Measurements from ENCODE around the gene WDR18.

The WDR18 gene

DNA sequence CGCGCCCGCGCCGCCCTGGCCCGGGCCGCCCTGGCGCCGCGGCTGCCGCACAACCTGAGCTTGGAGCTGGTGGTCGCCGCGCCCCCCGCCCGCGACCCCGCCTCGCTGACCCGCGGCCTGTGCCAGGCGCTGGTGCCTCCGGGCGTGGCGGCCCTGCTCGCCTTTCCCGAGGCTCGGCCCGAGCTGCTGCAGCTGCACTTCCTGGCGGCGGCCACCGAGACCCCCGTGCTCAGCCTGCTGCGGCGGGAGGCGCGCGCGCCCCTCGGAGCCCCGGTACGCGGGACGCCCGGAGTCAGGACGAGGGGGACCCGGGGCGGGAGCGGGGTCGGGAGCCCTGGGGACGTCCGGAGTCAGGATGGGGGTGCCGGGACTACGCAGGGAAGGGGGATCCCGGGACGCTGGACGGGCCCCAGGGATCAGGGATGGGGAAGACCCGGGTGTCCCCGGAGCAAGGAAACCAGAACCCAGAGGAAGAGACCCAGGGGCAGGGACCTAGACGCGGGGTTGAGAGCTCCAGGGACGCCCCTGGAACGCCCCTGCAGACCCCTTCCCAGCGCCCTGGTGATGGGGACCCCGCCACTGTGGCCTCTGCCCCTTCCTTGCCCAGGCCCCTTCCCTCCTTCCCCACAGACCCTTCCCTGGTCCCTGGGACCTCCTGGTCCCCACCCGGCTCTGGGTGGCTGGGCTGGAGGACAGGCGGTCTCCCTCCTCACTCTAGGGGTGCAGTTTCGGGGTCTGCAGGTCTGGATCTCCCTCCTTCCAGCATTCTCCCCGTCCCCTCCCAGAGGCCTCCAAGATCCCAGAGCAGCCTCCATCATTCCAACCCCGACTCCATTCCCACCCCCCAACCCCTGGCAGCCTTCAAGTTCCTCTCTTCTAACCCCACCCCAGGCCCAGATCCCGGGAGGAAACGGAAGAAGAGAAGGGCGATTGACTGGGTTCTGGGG, 16.7 kb downstream of the WDR18 start:
- H3K9ac ChIP-seq (ENCODE audit: insufficient read length, low read depth): peak overlapping the region; percentile 58
- H3K36me3 ChIP-seq (ENCODE audit: insufficient read depth, insufficient read length, low read length): peaks cover 5% of the 10 kb centered on the region
- TF ChIP-seq ZNF274 (IDR thresholded peaks at IDR 0.05; ENCODE audit: low read depth, low read length) (no peak), SUZ12 (IDR thresholded peaks at IDR 0.05; ENCODE audit: extremely low read depth, insufficient read depth, insufficient read length) (no peak), YY1 (IDR thresholded peaks at IDR 0.05; ENCODE audit: insufficient read depth, insufficient read length) (no peak)
- H3K9me3 ChIP-seq (ENCODE audit: insufficient read depth, low read length): no peaks in the 10 kb centered on the region
- H3K4me3 ChIP-seq (ENCODE audit: insufficient read length, low read depth): peak overlapping the region; percentile 30
- peaks cover 9% of the 10 kb centered on the region for H3K4me1 ChIP-seq (ENCODE audit: insufficient read depth, insufficient read length)
- peaks cover 24% of the 10 kb centered on the region for H3K27me3 ChIP-seq (ENCODE audit: insufficient read depth, insufficient read length)
- no peak for DNase-seq (ENCODE audit: low read depth, low spot score)

DNA sequence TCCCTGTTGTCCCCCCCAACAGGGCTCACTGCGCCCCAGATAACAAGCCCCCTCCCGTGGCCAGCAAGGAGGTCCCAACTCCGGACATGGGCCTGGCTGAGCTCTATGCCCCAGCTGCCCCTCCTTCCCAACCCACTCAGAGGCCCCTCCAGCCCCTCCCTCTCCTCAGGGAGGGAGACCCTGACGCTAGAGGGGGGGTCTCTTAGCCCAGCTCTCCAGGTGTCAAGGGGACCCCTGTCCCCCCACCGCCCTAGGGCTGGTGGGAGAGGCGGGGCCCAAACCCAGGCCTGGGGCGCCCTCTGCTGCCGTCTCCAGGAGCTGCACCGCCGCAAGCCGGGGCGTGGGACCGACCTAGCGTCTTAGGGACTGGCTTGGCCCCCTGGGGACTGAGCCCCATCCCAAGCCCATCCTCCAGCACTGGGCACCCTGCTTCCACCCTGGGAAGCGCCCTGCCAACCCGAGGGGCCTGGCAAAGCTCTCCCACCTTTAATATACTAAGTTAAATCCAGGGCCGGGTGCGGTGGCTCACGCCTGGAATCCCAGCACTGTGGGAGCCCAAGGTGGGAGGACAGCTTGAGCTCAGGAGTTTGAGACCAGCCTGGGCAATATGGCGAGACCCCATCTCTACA, 17.5 kb downstream of the WDR18 start:
- Histone ChIP-seq H3K4me1 (ENCODE audit: insufficient read depth, insufficient read length) (peaks cover 6% of the 10 kb centered on the region), H3K4me3 (ENCODE audit: insufficient read length, low read depth) (peak overlapping the region; percentile 30)
- DNase-seq (ENCODE audit: low read depth, low spot score): no peak

DNA sequence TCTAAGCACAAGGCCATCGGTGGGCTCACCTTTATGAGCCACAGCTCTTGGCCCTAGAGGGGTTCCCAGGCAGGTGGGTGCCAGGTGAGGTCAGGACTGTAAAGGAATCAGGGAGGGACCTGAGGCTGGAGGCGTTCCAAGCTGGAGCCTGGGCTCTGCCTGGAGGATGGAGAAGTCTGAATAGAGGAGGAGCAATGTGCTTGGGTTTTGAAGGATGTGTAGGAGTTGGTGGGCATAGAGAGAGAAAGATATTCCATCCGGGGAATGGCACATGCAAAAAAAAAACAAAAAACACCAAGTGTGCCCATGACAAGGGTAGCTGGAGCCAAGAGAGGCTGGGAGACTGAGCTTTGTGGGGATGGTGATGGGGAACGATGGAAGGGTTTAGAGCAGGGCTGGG, 18.5 kb downstream of the WDR18 start:
- H3K9me3 ChIP-seq (ENCODE audit: insufficient read depth, low read length): no peaks in the 10 kb centered on the region
- no peak for TF ChIP-seq YY1 (IDR thresholded peaks at IDR 0.05; ENCODE audit: insufficient read depth, insufficient read length)
- peaks cover 24% of the 10 kb centered on the region for H3K27me3 ChIP-seq (ENCODE audit: insufficient read depth, insufficient read length)
- H3K4me3 ChIP-seq (ENCODE audit: insufficient read length, low read depth): no peak overlapping the region
- H3K36me3 ChIP-seq (ENCODE audit: insufficient read depth, insufficient read length, low read length): peaks cover 10% of the 10 kb centered on the region
- no peak for DNase-seq (ENCODE audit: low read depth, low spot score)
- peaks cover 6% of the 10 kb centered on the region for H3K4me1 ChIP-seq (ENCODE audit: insufficient read depth, insufficient read length)
- no peak overlapping the region for H3K9ac ChIP-seq (ENCODE audit: insufficient read length, low read depth)

More for the DNA sequence above, 17.5 kb downstream of the WDR18 start:
- H3K9ac ChIP-seq (ENCODE audit: insufficient read length, low read depth): peak overlapping the region; percentile 58
- H3K9me3 ChIP-seq (ENCODE audit: insufficient read depth, low read length): no peaks in the 10 kb centered on the region
- no peak for TF ChIP-seq SUZ12 (IDR thresholded peaks at IDR 0.05; ENCODE audit: extremely low read depth, insufficient read depth, insufficient read length)
- TF ChIP-seq ZNF274 (IDR thresholded peaks at IDR 0.05; ENCODE audit: low read depth, low read length): no peak
- TF ChIP-seq YY1 (IDR thresholded peaks at IDR 0.05; ENCODE audit: insufficient read depth, insufficient read length): no peak
- peaks cover 2% of the 10 kb centered on the region for H3K36me3 ChIP-seq (ENCODE audit: insufficient read depth, insufficient read length, low read length)
- H3K27me3 ChIP-seq (ENCODE audit: insufficient read depth, insufficient read length): peaks cover 24% of the 10 kb centered on the region

DNA sequence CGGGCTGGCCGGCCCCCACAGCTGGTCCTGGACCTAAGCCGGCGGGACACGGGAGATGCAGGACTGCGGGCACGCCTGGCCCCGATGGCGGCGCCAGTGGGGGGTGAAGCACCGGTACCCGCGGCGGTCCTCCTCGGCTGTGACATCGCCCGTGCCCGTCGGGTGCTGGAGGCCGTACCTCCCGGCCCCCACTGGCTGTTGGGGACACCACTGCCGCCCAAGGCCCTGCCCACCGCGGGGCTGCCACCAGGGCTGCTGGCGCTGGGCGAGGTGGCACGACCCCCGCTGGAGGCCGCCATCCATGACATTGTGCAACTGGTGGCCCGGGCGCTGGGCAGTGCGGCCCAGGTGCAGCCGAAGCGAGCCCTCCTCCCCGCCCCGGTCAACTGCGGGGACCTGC, 19.1 kb downstream of the WDR18 start:
- no peak overlapping the region for H3K9ac ChIP-seq (ENCODE audit: insufficient read length, low read depth)
- peaks cover 24% of the 10 kb centered on the region for H3K27me3 ChIP-seq (ENCODE audit: insufficient read depth, insufficient read length)
- H3K36me3 ChIP-seq (ENCODE audit: insufficient read depth, insufficient read length, low read length): peaks cover 14% of the 10 kb centered on the region
- DNase-seq (ENCODE audit: low read depth, low spot score): no peak
- H3K9me3 ChIP-seq (ENCODE audit: insufficient read depth, low read length): no peaks in the 10 kb centered on the region
- no peak overlapping the region for H3K4me3 ChIP-seq (ENCODE audit: insufficient read length, low read depth)
- TF ChIP-seq YY1 (IDR thresholded peaks at IDR 0.05; ENCODE audit: insufficient read depth, insufficient read length): no peak
- no peak for TF ChIP-seq ZNF274 (IDR thresholded peaks at IDR 0.05; ENCODE audit: low read depth, low read length)
- TF ChIP-seq SUZ12 (IDR thresholded peaks at IDR 0.05; ENCODE audit: extremely low read depth, insufficient read depth, insufficient read length): no peak
- peaks cover 6% of the 10 kb centered on the region for H3K4me1 ChIP-seq (ENCODE audit: insufficient read depth, insufficient read length)

DNA sequence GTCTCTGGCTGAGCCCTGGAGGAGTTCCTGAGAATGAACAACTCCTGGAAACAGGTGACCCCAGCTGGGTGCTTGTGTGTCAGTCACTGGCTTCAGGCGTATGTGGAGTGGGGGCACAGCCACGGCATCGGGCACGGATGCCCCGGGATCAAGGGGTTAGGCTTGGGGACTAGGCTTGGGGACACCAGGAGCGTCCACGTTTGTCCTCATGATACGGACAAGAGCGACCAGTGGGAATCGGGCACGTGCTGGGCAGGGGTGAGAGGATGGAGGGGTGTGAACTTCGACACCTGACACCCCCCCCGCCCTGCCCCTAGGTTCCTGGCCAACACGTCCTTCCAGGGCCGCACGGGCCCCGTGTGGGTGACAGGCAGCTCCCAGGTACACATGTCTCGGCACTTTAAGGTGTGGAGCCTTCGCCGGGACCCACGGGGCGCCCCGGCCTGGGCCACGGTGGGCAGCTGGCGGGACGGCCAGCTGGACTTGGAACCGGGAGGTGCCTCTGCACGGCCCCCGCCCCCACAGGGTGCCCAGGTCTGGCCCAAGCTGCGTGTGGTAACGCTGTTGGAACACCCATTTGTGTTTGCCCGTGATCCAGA, 20.2 kb downstream of the WDR18 start:
- TF ChIP-seq ZNF274 (IDR thresholded peaks at IDR 0.05; ENCODE audit: low read depth, low read length) (no peak), YY1 (IDR thresholded peaks at IDR 0.05; ENCODE audit: insufficient read depth, insufficient read length) (no peak), SUZ12 (IDR thresholded peaks at IDR 0.05; ENCODE audit: extremely low read depth, insufficient read depth, insufficient read length) (no peak)
- Histone ChIP-seq H3K4me1 (ENCODE audit: insufficient read depth, insufficient read length) (peaks cover 3% of the 10 kb centered on the region), H3K9ac (ENCODE audit: insufficient read length, low read depth) (peak overlapping the region; percentile 21), H3K27me3 (ENCODE audit: insufficient read depth, insufficient read length) (peaks cover 18% of the 10 kb centered on the region), H3K9me3 (ENCODE audit: insufficient read depth, low read length) (no peaks in the 10 kb centered on the region), H3K4me3 (ENCODE audit: insufficient read length, low read depth) (no peak overlapping the region), H3K36me3 (ENCODE audit: insufficient read depth, insufficient read length, low read length) (peaks cover 24% of the 10 kb centered on the region)
- DNase-seq (ENCODE audit: low read depth, low spot score): no peak

DNA sequence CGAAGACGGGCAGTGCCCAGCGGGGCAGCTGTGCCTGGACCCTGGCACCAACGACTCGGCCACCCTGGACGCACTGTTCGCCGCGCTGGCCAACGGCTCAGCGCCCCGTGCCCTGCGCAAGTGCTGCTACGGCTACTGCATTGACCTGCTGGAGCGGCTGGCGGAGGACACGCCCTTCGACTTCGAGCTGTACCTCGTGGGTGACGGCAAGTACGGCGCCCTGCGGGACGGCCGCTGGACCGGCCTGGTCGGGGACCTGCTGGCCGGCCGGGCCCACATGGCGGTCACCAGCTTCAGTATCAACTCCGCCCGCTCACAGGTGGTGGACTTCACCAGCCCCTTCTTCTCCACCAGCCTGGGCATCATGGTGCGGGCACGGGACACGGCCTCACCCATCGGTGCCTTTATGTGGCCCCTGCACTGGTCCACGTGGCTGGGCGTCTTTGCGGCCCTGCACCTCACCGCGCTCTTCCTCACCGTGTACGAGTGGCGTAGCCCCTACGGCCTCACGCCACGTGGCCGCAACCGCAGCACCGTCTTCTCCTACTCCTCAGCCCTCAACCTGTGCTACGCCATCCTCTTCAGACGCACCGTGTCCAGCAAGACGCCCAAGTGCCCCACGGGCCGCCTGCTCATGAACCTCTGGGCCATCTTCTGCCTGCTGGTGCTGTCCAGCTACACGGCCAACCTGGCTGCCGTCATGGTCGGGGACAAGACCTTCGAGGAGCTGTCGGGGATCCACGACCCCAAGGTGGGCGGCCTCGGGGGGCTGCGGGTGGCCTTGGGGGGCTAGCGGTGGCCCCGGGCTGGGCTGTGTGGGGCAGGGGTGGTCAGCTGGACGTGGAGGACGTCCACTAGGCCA, 20.9 kb downstream of the WDR18 start:
- Histone ChIP-seq H3K4me1 (ENCODE audit: insufficient read depth, insufficient read length) (peaks cover 5% of the 10 kb centered on the region), H3K9ac (ENCODE audit: insufficient read length, low read depth) (no peak overlapping the region), H3K4me3 (ENCODE audit: insufficient read length, low read depth) (no peak overlapping the region), H3K27me3 (ENCODE audit: insufficient read depth, insufficient read length) (peaks cover 15% of the 10 kb centered on the region), H3K9me3 (ENCODE audit: insufficient read depth, low read length) (no peaks in the 10 kb centered on the region), H3K36me3 (ENCODE audit: insufficient read depth, insufficient read length, low read length) (peaks cover 31% of the 10 kb centered on the region)
- TF ChIP-seq YY1 (IDR thresholded peaks at IDR 0.05; ENCODE audit: insufficient read depth, insufficient read length): no peak
- no peak for TF ChIP-seq ZNF274 (IDR thresholded peaks at IDR 0.05; ENCODE audit: low read depth, low read length)
- no peak for TF ChIP-seq SUZ12 (IDR thresholded peaks at IDR 0.05; ENCODE audit: extremely low read depth, insufficient read depth, insufficient read length)
- DNase-seq (ENCODE audit: low read depth, low spot score): no peak

Data from NT2/D1 (cell line).